Stimulated activated CD8-positive, alpha-beta memory T cell treated with anti-CD3 and anti-CD28 coated beads, Interleukin-2, amount 100 ng/mL, for 1 hour (primary cell): ENCODE data around the gene TMCO4.

ENCODE experiments used
- DNase-seq, 2 donors: peaks; one replicate each; pipeline ENCODE4 v3.0.0-alpha.2; 2020; ENCODE audit warnings: low read depth in 2 of 2

TMCO4 gene

GRCh38 chr1:19749685-19750084 is 50.0 kb downstream of the TMCO4 start:
- no peak for DNase-seq

- DNase-seq, result no peak
Measured at GRCh38 chr1:19747761-19748160, 52.0 kb downstream of the TMCO4 start.

- no peak for DNase-seq
Measured at GRCh38 chr1:19744886-19745285, 54.8 kb downstream of the TMCO4 start.

GRCh38 chr1:19744335-19744743 is 55.4 kb downstream of the TMCO4 start:
- no peak for DNase-seq

GRCh38 chr1:19743793-19744192 is 55.9 kb downstream of the TMCO4 start:
- DNase-seq, result no peak

GRCh38 chr1:19743180-19743579 is 56.5 kb downstream of the TMCO4 start:
- DNase-seq, result no peak

GRCh38 chr1:19739628-19740027 is 60.1 kb downstream of the TMCO4 start:
- no peak for DNase-seq

- DNase-seq, result no peak
Measured at GRCh38 chr1:19738669-19739068, 61.0 kb downstream of the TMCO4 start.

- DNase-seq, result no peak
Measured at GRCh38 chr1:19738076-19738475, 61.6 kb downstream of the TMCO4 start.

- no peak for DNase-seq
Measured at GRCh38 chr1:19737104-19737825, 62.5 kb downstream of the TMCO4 start.

GRCh38 chr1:19735440-19736127 is 64.1 kb downstream of the TMCO4 start:
- no peak for DNase-seq

- no peak for DNase-seq
Measured at GRCh38 chr1:19734472-19734999, 65.2 kb downstream of the TMCO4 start.

GRCh38 chr1:19734056-19734455 is 65.7 kb downstream of the TMCO4 start:
- DNase-seq, result no peak

GRCh38 chr1:19733615-19734014 is 66.1 kb downstream of the TMCO4 start:
- DNase-seq, result no peak

- no peak for DNase-seq
Measured at GRCh38 chr1:19731311-19731821, 68.3 kb downstream of the TMCO4 start.

- no peak for DNase-seq
Measured at GRCh38 chr1:19730793-19731192, 68.9 kb downstream of the TMCO4 start.

- DNase-seq, result no peak
Measured at GRCh38 chr1:19730232-19730631, 69.5 kb downstream of the TMCO4 start.

- no peak for DNase-seq
Measured at GRCh38 chr1:19728413-19729145, 71.1 kb downstream of the TMCO4 start.

- DNase-seq, result no peak
Measured at GRCh38 chr1:19725606-19726005, 74.1 kb downstream of the TMCO4 start.

GRCh38 chr1:19723874-19724273 is 75.8 kb downstream of the TMCO4 start:
- DNase-seq, result no peak

- DNase-seq, result no peak
Measured at GRCh38 chr1:19720973-19721372, 78.7 kb downstream of the TMCO4 start.

- DNase-seq, result no peak
Measured at GRCh38 chr1:19720174-19720573, 79.5 kb downstream of the TMCO4 start.
